ENCODE results near the gene PATJ.
"Not testable (repeated sequence)": the region's sequence is repeated elsewhere in the genome, so short reads cannot be mapped to it uniquely, and the experiment has no call there.

The PATJ gene

GRCh38 chr1:62198781-62199125 lies 456.5 kb downstream of the PATJ start:
- Mint-ChIP-seq H3K27me3 (ENCODE audit: low read depth) (peaks cover 19% of the 10 kb centered on the region), H3K9me3 (no peaks in the 10 kb centered on the region), H3K27ac (no peak overlapping the region), H3K36me3 (ENCODE audit: low read depth) (no peaks in the 10 kb centered on the region), H3K4me1 (ENCODE audit: low read depth) (no peaks in the 10 kb centered on the region), H3K4me3 (no peak overlapping the region)

GRCh38 chr1:62207187-62207586 lies 464.9 kb downstream of the PATJ start:
- no peak overlapping the region for H3K4me3 Mint-ChIP-seq
- peaks cover 4% of the 10 kb centered on the region for H3K36me3 Mint-ChIP-seq (ENCODE audit: low read depth)
- H3K9me3 Mint-ChIP-seq = peaks cover 14% of the 10 kb centered on the region
- peaks cover 3% of the 10 kb centered on the region for H3K4me1 Mint-ChIP-seq (ENCODE audit: low read depth)
- H3K27me3 Mint-ChIP-seq (ENCODE audit: low read depth) = no peaks in the 10 kb centered on the region
- H3K27ac Mint-ChIP-seq = no peak overlapping the region

DNA sequence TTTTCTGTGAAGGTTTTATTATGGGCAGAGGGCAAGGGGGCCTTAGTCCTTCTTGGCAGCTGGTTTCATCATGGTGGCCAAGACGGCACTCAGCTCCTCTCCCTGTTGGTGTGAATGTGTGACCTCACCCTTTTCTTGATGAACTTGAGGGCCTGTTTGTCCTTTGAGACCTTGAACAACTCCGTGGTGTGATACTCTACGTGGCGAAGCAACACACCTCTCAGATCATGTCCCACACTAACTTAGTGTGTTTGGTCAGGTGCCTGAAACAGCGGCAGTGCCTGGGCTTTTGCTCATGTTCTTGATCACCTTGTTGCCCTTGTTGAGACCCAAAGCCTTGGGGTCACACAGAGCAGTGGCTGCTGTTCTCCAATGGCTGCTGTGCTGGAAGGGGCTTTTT lies 465.8 kb downstream of the PATJ start:
- Mint-ChIP-seq H3K27ac (no peak overlapping the region), H3K27me3 (ENCODE audit: low read depth) (no peaks in the 10 kb centered on the region), H3K9me3 (peaks cover 14% of the 10 kb centered on the region), H3K4me1 (ENCODE audit: low read depth) (peaks cover 3% of the 10 kb centered on the region), H3K4me3 (no peak overlapping the region), H3K36me3 (ENCODE audit: low read depth) (peaks cover 4% of the 10 kb centered on the region)

DNA sequence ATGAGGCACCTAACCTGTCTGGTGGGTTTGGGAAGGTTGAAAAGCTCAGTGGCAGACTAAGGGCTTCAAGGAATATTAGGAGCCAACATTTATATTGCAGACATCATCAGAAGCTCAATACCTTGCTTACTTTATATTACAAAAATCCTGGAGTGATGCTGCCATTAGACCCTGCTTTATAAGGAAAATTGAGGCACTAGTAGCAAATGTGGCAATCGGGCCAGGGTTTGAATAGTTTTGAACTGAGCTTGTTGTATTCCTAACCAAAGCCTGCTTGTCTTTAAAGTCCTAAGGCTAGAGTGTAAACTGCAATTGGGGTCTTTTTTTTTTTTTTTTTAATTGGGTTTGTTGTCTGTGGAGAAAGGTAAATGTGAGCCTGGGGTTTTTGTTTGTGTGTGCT lies 466.7 kb downstream of the PATJ start:
- Mint-ChIP-seq H3K4me3 (no peak overlapping the region), H3K27ac (no peak overlapping the region), H3K4me1 (ENCODE audit: low read depth) (peaks cover 3% of the 10 kb centered on the region), H3K36me3 (ENCODE audit: low read depth) (peaks cover 4% of the 10 kb centered on the region), H3K9me3 (peaks cover 14% of the 10 kb centered on the region), H3K27me3 (ENCODE audit: low read depth) (no peaks in the 10 kb centered on the region)

- H3K4me3 Mint-ChIP-seq = no peak overlapping the region
- H3K4me1 Mint-ChIP-seq (ENCODE audit: low read depth) = peaks cover 3% of the 10 kb centered on the region
- peaks cover 4% of the 10 kb centered on the region for H3K36me3 Mint-ChIP-seq (ENCODE audit: low read depth)
- no peaks in the 10 kb centered on the region for H3K27me3 Mint-ChIP-seq (ENCODE audit: low read depth)
- H3K27ac Mint-ChIP-seq = no peak overlapping the region
- H3K9me3 Mint-ChIP-seq = peaks cover 14% of the 10 kb centered on the region
Observed at GRCh38 chr1:62209931-62210595, 467.8 kb downstream of the PATJ start.

DNA sequence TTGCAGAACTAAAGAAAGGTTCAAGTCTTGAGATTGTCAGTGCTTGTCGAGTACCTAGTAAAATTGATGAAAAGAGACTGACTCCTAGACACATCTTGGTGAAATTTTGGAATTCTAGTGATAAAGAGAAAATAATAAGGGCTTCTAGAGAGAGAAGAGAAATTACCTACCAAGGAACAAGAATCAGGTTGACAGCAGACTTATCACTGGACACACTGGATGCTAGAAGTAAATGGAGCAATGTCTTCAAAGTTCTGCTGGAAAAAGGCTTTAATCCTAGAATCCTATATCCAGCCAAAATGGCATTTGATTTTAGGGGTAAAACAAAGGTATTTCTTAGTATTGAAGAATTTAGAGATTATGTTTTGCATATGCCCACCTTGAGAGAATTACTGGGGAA lies 468.7 kb downstream of the PATJ start:
- Mint-ChIP-seq H3K27me3 (ENCODE audit: low read depth) (no peaks in the 10 kb centered on the region), H3K36me3 (ENCODE audit: low read depth) (peaks cover 4% of the 10 kb centered on the region), H3K4me1 (ENCODE audit: low read depth) (peaks cover 3% of the 10 kb centered on the region), H3K4me3 (no peak overlapping the region), H3K27ac (no peak overlapping the region), H3K9me3 (peaks cover 14% of the 10 kb centered on the region)

GRCh38 chr1:62212411-62212810 lies 470.1 kb downstream of the PATJ start:
- peaks cover 3% of the 10 kb centered on the region for H3K4me1 Mint-ChIP-seq (ENCODE audit: low read depth)
- no peak overlapping the region for H3K4me3 Mint-ChIP-seq
- no peak overlapping the region for H3K27ac Mint-ChIP-seq
- H3K9me3 Mint-ChIP-seq = peaks cover 14% of the 10 kb centered on the region
- no peaks in the 10 kb centered on the region for H3K27me3 Mint-ChIP-seq (ENCODE audit: low read depth)
- H3K36me3 Mint-ChIP-seq (ENCODE audit: low read depth) = peaks cover 4% of the 10 kb centered on the region

DNA sequence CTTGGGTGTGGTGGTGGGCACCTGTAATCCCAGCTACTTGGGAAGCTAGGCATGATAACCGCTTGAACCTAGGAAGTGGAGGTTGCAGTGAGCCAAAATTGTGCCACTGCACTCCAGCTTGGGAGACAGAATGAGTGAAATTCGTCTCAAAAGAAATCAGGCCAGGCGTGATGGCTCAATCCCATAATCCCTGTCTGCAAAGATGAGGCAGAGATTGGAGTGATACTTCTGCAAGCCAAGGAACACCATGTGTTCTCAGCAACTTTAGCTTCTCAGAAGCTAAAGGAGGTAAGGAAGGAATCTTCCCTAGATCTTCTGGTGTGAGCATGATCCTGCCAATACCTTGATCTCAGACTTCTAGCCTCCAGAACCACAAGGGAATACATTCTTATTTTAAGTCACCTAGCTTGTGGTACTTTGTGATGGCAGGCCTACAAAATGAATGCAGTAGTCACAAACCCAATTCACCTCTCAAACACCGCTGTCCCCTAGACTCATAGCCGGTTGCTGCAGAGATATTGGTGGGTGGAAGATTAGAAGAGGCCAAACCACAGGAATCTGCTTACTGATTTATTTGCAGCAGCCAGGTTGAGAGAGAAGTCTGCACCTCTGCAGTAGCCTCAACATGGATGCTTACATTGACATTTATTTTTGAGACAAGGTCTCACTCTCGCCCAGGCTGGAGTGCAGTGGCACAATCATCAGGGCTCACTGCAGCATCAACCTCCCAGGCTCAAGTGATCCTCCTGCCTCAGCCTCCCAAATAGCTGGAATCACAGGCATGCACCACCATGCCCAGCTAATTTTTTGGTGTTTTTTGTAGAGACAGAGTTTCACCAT lies 471.0 kb downstream of the PATJ start:
- no peak overlapping the region for H3K27ac Mint-ChIP-seq
- peaks cover 14% of the 10 kb centered on the region for H3K9me3 Mint-ChIP-seq
- H3K36me3 Mint-ChIP-seq (ENCODE audit: low read depth) = peaks cover 4% of the 10 kb centered on the region
- H3K4me1 Mint-ChIP-seq (ENCODE audit: low read depth) = peaks cover 3% of the 10 kb centered on the region
- H3K27me3 Mint-ChIP-seq (ENCODE audit: low read depth) = no peaks in the 10 kb centered on the region
- H3K4me3 Mint-ChIP-seq = no peak overlapping the region

- Mint-ChIP-seq H3K4me1 (ENCODE audit: low read depth) (no peaks in the 10 kb centered on the region), H3K27ac (no peak overlapping the region), H3K4me3 (no peak overlapping the region), H3K36me3 (ENCODE audit: low read depth) (no peaks in the 10 kb centered on the region), H3K9me3 (no peaks in the 10 kb centered on the region), H3K27me3 (ENCODE audit: low read depth) (no peaks in the 10 kb centered on the region)
Observed at GRCh38 chr1:62218604-62219003, 476.3 kb downstream of the PATJ start.

GRCh38 chr1:62220456-62220855 lies 478.2 kb downstream of the PATJ start:
- not testable (repeated sequence) for H3K36me3 Mint-ChIP-seq (ENCODE audit: low read depth); H3K4me1 Mint-ChIP-seq (ENCODE audit: low read depth); H3K27ac Mint-ChIP-seq; H3K9me3 Mint-ChIP-seq; H3K27me3 Mint-ChIP-seq (ENCODE audit: low read depth); H3K4me3 Mint-ChIP-seq

GRCh38 chr1:62221171-62221570 lies 478.9 kb downstream of the PATJ start:
- H3K27me3 Mint-ChIP-seq (ENCODE audit: low read depth) = no peaks in the 10 kb centered on the region
- no peaks in the 10 kb centered on the region for H3K4me1 Mint-ChIP-seq (ENCODE audit: low read depth)
- no peak overlapping the region for H3K4me3 Mint-ChIP-seq
- H3K9me3 Mint-ChIP-seq = no peaks in the 10 kb centered on the region
- no peak overlapping the region for H3K27ac Mint-ChIP-seq
- no peaks in the 10 kb centered on the region for H3K36me3 Mint-ChIP-seq (ENCODE audit: low read depth)

DNA sequence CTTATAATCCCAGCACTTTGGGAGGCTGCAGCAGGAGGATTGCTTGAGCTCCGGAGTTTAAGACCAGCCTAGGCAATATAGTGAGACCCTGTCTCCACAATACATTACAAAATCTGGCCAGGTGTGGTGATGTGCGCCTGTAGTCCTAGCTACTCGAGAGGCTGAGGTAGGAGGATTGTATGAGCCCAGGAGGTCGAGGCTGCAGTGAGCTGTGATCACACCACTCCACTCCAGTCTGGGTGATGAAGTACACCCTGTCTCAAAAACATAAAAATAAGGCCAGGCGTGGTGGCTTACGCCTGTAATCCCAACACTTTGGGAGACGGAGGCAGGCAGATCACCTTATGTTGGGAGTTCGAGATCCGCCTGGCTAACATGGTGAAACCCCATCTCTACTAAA lies 480.0 kb downstream of the PATJ start:
- H3K4me1 Mint-ChIP-seq (ENCODE audit: low read depth) = no peaks in the 10 kb centered on the region
- no peaks in the 10 kb centered on the region for H3K9me3 Mint-ChIP-seq
- H3K36me3 Mint-ChIP-seq (ENCODE audit: low read depth) = no peaks in the 10 kb centered on the region
- no peaks in the 10 kb centered on the region for H3K27me3 Mint-ChIP-seq (ENCODE audit: low read depth)
- H3K4me3 Mint-ChIP-seq = no peak overlapping the region
- no peak overlapping the region for H3K27ac Mint-ChIP-seq

DNA sequence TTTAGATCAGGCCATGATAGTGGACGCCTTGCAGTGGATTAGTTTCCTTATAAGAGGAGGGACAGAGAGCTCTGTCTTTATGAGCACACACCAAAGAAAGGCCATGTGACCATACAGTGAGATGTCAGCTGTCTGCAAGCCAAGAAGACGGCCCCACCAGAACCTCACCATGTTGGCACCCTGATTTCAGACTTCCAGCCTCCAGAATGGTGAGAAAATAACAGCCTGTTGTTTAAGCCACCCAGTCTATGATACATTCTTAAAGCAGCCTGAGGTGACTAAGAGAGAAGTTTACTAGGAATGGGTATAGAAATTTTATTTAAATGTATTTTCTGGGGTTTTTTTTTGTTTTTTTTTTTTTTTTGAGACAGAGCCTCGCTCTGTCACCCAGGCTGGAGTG lies 481.9 kb downstream of the PATJ start:
- H3K4me1 Mint-ChIP-seq (ENCODE audit: low read depth) = no peaks in the 10 kb centered on the region
- no peak overlapping the region for H3K4me3 Mint-ChIP-seq
- H3K27ac Mint-ChIP-seq = no peak overlapping the region
- no peaks in the 10 kb centered on the region for H3K36me3 Mint-ChIP-seq (ENCODE audit: low read depth)
- no peaks in the 10 kb centered on the region for H3K9me3 Mint-ChIP-seq
- no peaks in the 10 kb centered on the region for H3K27me3 Mint-ChIP-seq (ENCODE audit: low read depth)

GRCh38 chr1:62227496-62227895 lies 485.2 kb downstream of the PATJ start:
- no peaks in the 10 kb centered on the region for H3K4me1 Mint-ChIP-seq (ENCODE audit: low read depth)
- no peak overlapping the region for H3K27ac Mint-ChIP-seq
- no peak overlapping the region for H3K4me3 Mint-ChIP-seq
- no peaks in the 10 kb centered on the region for H3K27me3 Mint-ChIP-seq (ENCODE audit: low read depth)
- H3K36me3 Mint-ChIP-seq (ENCODE audit: low read depth) = no peaks in the 10 kb centered on the region
- H3K9me3 Mint-ChIP-seq = no peaks in the 10 kb centered on the region
